Placental pericyte (primary cell): ENCODE data around the gene CD300LF. TPM values are rescaled to one million over a fixed set of nuclear protein-coding genes. Genes with fewer than 3 reads are reported as not detected.

Source experiments
- total RNA-seq: library from RNA; depleted of rRNA; stranded (reverse); fragments of >200 nt; gene quantifications from 2 replicates; pipeline ENCODE4 v1.2.3, GENCODE V29; 2012

CD300LF gene
- total RNA-seq, result 0.29 TPM in 1 of 2 replicates, not detected in the other

GRCh38 chr17:74712756-74713155, at the start of gene CD300LF:
Gene CD300LF, minus strand, starts transcription at chr17:74712923. Its CDS starts 57 bp downstream, at chr17:74712866.

DNA sequence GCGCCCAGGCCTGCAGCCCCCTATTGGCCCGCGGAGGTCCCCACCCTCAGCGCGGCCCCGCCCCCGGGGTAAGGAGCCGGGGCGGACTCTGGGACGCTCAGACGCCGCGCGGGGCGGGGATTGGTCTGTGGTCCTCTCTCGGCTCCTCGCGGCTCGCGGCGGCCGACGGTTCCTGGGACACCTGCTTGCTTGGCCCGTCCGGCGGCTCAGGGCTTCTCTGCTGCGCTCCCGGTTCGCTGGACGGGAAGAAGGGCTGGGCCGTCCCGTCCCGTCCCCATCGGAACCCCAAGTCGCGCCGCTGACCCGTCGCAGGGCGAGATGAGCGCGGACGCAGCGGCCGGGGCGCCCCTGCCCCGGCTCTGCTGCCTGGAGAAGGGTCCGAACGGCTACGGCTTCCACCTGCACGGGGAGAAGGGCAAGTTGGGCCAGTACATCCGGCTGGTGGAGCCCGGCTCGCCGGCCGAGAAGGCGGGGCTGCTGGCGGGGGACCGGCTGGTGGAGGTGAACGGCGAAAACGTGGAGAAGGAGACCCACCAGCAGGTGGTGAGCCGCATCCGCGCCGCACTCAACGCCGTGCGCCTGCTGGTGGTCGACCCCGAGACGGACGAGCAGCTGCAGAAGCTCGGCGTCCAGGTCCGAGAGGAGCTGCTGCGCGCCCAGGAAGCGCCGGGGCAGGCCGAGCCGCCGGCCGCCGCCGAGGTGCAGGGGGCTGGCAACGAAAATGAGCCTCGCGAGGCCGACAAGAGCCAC, 36.0 kb upstream of the CD300LF start, which contains the start of gene NHERF1:
Gene NHERF1, plus strand, starts transcription at position 100 of the 750 bp plus-strand sequence. Its CDS starts 219 bp downstream, at position 319.

GRCh38 chr17:74736513-74737298, 24.0 kb upstream of the CD300LF start, which contains the start of gene RAB37:
Gene RAB37, plus strand, starts transcription at chr17:74737256. Its CDS starts 17 bp downstream, at chr17:74737273.

Other genes starting within 250 kb of the CD300LF start
- not detected in 2 replicates for gene CD300A, start 246.3 kb downstream of the CD300LF start, total RNA-seq
- gene CD300LB, start 181.4 kb downstream of the CD300LF start, total RNA-seq, result not detected in 2 replicates
- not detected in 2 replicates for gene CD300C, start 166.8 kb downstream of the CD300LF start, total RNA-seq
- not detected in 2 replicates for gene CD300H, start 145.4 kb downstream of the CD300LF start, total RNA-seq
- not detected in 2 replicates for gene CD300LD, start 120.6 kb downstream of the CD300LF start, total RNA-seq
- gene CD300E, start 89.2 kb downstream of the CD300LF start, total RNA-seq, result not detected in 2 replicates
- gene RAB37, start 24.3 kb upstream of the CD300LF start, total RNA-seq, result 0.29 TPM in 1 of 2 replicates, not detected in the other
- gene NHERF1, start 35.7 kb upstream of the CD300LF start, total RNA-seq, result 37.5 and 101 TPM in 2 replicates
- gene NAT9, start 63.4 kb upstream of the CD300LF start, total RNA-seq, result 27.2 and 53.8 TPM in 2 replicates
- gene GRIN2C, start 147.0 kb upstream of the CD300LF start, total RNA-seq, result 0.22 TPM in 1 of 2 replicates, not detected in the other
- gene FDXR, start 160.1 kb upstream of the CD300LF start, total RNA-seq, result 26.3 and 41.6 TPM in 2 replicates
- not detected in 2 replicates for gene FADS6, start 180.7 kb upstream of the CD300LF start, total RNA-seq
- not detected in 2 replicates for gene USH1G, start 210.3 kb upstream of the CD300LF start, total RNA-seq
- gene OTOP2, start 211.3 kb upstream of the CD300LF start, total RNA-seq, result not detected in 2 replicates
- not detected in 2 replicates for gene OTOP3, start 223.0 kb upstream of the CD300LF start, total RNA-seq